Measurements from ENCODE around the gene TRIP10. TPM values are rescaled to one million over a fixed set of nuclear protein-coding genes. Genes with fewer than 3 reads are reported as not detected.

TRIP10 gene
- total RNA-seq, 2 donors from 2014 or later = 38.0 to 99.4 TPM

DNA sequence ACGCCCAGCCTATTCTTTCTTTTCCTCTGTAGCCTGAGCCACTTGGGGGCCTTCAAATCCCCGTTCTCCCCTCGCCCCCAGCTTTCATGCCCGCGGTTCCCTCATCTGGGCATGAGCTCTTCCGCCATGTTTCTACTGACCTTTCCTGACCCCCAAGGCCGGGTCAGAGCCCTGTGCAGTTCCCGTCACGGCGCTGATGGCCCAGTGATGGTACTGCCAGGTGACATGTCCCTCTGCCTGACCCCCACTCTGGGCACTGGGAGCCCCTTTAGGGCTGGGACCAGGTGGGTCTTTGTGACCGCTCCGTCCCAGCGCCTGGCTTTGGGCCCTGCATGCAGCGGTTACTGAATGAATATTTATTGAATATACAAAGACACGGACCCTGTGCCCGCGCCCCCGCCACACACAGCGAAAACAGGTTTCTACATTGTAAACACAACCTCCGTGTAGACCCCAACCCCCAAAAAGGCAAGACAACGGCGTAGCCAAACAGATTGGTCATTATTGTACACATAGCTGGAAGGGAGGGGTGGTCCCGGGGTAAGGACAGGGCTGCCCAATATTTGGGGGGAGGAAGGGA lies 9.8 kb upstream of the TRIP10 start:
- Mint-ChIP-seq H3K27me3 (no peaks in the 10 kb centered on the region), H3K4me1 (no peaks in the 10 kb centered on the region), H3K27ac (no peak overlapping the region), H3K36me3 (ENCODE audit: low read depth) (peaks cover 22% of the 10 kb centered on the region), H3K4me3 (no peak overlapping the region), H3K9me3 (no peaks in the 10 kb centered on the region)
- ATAC-seq (replicated peaks) = no peak

DNA sequence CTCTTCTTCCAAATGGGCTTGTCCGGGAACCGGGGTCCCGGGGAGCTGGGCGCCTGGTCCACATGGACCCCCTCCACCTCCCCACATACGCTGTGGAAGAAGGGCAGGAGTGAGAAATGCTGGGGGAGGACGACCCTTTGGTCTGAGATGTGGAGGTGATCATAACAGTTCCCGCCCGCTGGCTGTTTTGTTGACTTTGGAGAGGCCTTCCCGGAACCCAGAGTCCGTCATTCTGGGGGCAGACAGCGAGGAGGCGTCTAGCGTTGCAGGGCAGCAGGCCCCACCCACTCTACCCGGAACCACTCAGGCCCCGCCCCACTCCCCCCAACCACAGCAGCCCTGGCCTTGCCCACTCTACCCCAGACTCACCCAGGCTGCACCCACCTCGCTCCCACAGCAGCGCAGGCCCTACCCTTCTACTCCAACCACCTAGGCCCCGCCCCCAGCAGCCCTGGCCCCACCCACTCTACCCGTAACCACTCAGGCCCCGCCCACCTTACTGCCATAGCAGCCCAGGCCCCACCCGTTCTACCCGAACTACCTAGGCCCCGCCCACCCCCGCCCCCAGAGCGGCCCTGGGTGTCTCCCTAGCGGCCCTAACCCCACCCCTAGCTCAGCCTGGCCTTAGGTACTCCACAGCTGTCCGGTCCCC lies 9.2 kb upstream of the TRIP10 start:
- H3K4me3 Mint-ChIP-seq = no peak overlapping the region

DNA sequence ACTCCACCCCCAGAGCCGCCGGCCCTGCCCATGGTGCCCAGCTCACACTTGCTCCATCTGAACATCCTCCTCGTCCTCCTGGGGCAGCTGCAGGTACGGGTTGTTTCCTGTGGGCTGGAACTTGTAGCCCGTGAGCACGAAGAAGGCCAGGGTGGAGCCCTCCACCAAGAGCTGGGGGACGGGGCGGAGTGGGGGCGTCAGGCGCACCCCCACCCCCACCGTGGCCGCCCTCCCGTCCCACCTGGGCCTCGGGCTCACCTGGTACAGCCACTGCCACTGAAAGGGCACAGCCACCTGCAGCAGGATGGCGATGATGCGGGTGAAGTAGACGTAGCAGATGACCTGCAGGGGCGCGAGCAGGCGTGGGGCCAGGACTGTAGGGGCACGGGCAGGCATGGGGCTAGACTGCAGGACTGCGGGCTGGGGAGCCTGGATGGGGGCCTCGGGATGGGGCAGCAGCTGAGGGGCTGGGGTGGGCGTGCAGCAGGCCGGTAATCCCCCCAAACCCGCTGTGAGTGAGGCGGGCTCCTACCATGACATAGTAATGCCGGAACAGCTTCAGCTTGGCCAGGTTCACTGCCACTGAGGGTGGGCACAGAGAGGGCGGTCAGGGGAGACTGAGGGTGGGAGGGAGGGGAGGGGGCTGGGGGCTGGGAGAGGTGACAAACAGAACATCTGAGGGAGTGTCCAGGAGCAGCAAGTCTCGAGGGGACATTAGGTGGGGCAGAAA lies 8.4 kb upstream of the TRIP10 start:
- Mint-ChIP-seq H3K4me3 (no peak overlapping the region), H3K4me1 (peaks cover 4% of the 10 kb centered on the region), H3K27me3 (no peaks in the 10 kb centered on the region), H3K27ac (no peak overlapping the region), H3K9me3 (no peaks in the 10 kb centered on the region), H3K36me3 (ENCODE audit: low read depth) (peaks cover 26% of the 10 kb centered on the region)
- ATAC-seq (replicated peaks) = no peak

More for the DNA sequence above, 9.2 kb upstream of the TRIP10 start:
- Mint-ChIP-seq H3K27me3 (no peaks in the 10 kb centered on the region), H3K36me3 (ENCODE audit: low read depth) (peaks cover 22% of the 10 kb centered on the region), H3K4me1 (no peaks in the 10 kb centered on the region), H3K27ac (no peak overlapping the region), H3K9me3 (no peaks in the 10 kb centered on the region)
- ATAC-seq (replicated peaks) = peak; percentile 64

DNA sequence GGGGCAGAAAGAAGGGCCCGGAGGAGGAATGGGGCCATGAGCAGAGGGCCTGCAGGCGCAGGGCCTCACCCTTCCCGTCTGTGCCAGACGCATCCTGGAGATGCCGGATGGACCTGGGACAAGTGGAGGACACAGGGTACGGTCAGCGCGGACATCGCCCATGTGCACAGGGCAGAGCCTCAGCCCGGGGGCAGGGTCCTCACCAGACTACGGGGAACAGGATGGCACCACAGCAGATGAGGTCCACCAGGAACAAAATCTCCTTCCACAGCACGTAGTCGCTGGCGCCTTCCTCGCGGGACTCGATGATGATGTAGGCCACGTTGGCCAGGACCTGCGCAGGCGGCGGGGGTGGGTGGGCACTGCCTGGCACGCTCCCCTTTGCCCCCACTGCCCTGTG lies 7.7 kb upstream of the TRIP10 start:
- Mint-ChIP-seq H3K4me1 (peaks cover 7% of the 10 kb centered on the region), H3K36me3 (ENCODE audit: low read depth) (peaks cover 31% of the 10 kb centered on the region), H3K4me3 (no peak overlapping the region), H3K27ac (no peak overlapping the region), H3K27me3 (no peaks in the 10 kb centered on the region), H3K9me3 (no peaks in the 10 kb centered on the region)
- no peak for ATAC-seq (replicated peaks)

DNA sequence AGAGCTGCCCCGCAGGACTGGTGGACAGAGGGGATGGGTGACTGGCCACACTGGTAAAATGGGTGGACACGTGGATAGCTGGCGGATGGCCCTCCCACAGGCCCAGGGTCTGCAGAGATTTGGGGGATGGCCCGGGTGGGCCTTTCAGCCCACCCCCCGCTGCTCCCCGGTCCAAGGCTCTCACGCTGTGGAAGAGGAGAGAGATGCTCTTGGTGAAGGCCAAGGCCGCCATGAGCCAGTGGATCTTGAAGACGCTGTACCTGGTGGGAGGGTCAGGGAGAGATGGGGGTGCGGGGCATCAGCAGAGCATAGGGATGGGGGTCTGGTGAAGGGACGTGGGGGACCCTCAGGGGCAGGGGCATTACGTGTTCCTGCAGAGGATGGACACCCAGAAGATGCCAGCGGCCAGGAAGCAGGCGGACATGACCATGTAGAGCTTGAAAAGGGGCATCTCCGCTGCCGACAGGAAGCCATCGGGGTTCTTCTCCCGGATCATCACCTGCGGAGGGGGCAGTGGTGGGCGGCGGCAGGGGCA lies 6.6 kb upstream of the TRIP10 start:
- peaks cover 37% of the 10 kb centered on the region for H3K36me3 Mint-ChIP-seq (ENCODE audit: low read depth)
- no peak for ATAC-seq (replicated peaks)
- no peaks in the 10 kb centered on the region for H3K9me3 Mint-ChIP-seq
- H3K4me3 Mint-ChIP-seq = no peak overlapping the region
- H3K4me1 Mint-ChIP-seq = peaks cover 9% of the 10 kb centered on the region
- no peaks in the 10 kb centered on the region for H3K27me3 Mint-ChIP-seq
- no peak overlapping the region for H3K27ac Mint-ChIP-seq

DNA sequence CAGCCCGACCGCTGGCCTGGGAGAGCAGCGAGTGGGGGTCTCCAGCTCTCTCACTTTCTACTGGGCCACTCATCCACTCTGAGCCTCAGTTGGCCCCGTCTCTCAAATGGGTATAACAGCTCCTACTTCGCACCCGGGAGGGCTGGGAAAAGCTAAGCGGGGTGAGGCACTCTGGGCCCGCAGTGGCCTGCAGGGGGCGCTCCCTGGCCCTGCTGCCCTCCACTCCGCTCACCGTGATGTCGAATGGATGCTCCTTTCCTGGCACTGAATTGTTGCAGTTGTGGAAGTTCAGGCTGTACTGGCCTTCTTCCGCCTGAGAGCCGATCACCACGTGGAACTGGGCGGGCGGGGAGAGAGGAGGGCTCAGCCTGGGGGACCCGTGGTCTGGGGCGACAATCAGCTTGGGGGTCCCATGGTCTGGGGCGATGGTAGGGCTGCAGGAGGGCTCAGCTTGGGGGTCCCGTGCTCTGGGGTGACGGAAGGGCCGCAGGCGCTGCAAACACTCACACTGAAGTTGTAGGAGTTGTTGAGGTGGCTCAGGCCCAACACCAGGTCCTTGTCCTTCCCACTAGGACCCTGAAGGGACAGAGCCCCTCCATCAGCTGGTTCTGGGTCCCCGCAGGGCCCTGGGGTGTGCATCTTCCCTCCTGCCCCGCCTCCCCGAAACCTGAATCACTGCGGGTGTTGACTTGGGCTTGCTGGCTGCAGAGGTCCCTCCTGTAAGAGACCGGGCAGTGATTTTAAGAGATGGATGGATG lies 6.0 kb upstream of the TRIP10 start:
- Mint-ChIP-seq H3K4me3 (no peak overlapping the region), H3K27me3 (no peaks in the 10 kb centered on the region), H3K4me1 (peaks cover 15% of the 10 kb centered on the region), H3K27ac (no peak overlapping the region), H3K9me3 (no peaks in the 10 kb centered on the region), H3K36me3 (ENCODE audit: low read depth) (peaks cover 37% of the 10 kb centered on the region)
- no peak for ATAC-seq (replicated peaks)

DNA sequence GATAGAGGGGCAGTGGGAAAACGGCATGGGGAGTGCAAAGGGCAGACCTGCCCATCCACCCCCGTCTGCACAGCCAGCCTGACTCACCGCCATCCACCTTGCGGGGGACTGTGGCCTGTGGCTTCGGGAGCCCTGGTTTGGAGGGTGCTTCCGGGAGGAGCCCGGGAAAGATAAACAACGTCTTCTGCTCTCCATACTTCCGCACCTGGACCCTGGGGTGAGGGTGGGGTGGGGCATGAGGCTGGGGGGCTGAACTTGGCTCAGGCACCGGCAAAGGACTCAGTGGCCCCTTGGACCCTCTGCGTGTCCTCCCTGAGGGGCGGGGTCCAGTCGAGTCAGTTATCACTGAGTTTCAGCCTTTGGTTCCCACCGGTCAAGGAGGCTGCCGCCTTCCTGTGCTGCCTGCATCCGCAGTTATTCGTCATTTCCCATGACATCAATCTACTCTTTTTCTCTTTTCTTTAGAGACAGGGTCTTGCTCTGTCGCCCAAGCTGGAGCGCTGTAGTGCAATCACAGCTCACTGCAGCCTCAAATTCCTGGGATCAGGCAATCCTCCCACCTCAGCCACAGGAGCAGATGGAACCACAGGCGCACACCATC lies 5.3 kb upstream of the TRIP10 start:
- no peaks in the 10 kb centered on the region for H3K9me3 Mint-ChIP-seq
- peaks cover 37% of the 10 kb centered on the region for H3K36me3 Mint-ChIP-seq (ENCODE audit: low read depth)
- H3K27ac Mint-ChIP-seq = no peak overlapping the region
- no peak for ATAC-seq (replicated peaks)
- H3K27me3 Mint-ChIP-seq = no peaks in the 10 kb centered on the region
- no peak overlapping the region for H3K4me3 Mint-ChIP-seq
- H3K4me1 Mint-ChIP-seq = peaks cover 22% of the 10 kb centered on the region

DNA sequence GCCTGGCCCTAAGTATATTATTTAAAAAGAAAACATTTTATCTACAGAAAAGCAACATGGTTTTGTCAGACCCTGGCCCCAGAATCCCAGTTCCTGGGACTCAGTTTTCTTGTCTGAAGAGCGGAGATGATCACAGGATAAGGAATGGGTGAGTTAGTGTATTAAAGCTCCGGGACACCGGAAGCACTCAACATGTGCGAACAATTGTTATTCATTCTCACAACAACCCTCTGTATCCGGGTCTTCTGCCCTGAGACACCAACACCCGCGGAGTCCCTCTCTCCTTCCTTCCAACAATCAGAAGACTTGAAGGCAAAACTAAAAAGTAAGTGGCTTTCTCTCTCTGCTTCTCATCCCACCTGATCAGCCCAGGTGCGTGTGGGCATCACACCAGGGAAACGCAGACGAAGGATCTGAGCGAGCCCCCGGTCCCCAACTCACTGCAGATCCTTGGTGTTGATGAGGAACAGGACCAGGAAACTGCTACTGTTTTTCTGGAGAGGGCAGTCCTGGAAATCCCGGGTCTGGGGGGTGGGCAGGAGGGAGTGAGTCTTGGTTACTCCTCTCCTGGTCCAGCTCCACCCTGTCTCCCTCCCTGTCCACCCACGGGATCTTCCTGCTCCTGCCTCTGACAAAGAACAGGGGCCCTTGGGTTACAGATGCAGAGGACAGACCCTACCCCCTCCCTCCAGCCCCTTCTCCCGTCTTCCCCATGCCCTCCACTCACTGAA lies 4.1 kb upstream of the TRIP10 start:
- Mint-ChIP-seq H3K9me3 (no peaks in the 10 kb centered on the region), H3K4me1 (peaks cover 23% of the 10 kb centered on the region), H3K27ac (peak overlapping the region; percentile 96), H3K4me3 (peak overlapping the region; percentile 94), H3K36me3 (ENCODE audit: low read depth) (peaks cover 39% of the 10 kb centered on the region), H3K27me3 (no peaks in the 10 kb centered on the region)
- no peak for ATAC-seq (replicated peaks)

DNA sequence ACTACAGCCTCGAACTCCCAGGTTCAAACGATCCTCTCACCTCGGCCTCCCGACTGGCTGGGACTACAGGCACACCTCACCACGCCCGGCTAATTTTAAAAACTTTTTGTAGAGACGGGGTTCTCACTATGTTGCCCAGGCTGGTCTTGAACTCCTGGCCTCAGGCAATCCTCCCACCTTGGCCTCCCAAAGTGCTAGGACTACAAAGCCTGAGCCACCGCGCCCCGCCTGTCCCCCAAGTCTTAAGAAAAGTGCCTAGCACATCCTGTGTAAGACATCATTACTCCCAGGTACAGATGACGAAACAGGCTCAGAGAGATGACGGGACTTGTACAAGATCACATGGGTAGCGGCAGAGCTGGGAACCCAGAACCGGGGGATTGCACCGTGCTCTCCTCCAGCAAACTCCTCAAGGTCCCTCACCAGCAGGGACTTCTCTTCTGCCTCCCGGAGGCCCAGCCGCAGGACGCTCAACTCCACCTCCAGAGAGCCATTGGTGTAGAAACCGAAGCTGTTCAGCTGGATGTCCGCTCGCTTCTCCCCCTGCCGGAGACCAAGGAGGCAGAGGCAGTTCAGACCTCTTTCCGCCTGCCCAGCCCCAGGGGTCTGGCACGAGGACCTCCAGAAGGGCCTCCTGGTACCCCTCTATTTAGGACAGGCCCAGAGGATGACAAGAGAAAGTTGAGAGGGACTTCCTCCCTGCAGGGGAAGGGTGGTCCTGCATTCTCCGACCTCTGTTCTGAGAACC lies 3.1 kb upstream of the TRIP10 start:
- Mint-ChIP-seq H3K4me1 (peaks cover 23% of the 10 kb centered on the region), H3K4me3 (peak overlapping the region; percentile 94), H3K36me3 (ENCODE audit: low read depth) (peaks cover 49% of the 10 kb centered on the region), H3K27me3 (no peaks in the 10 kb centered on the region), H3K27ac (peak overlapping the region; percentile 96), H3K9me3 (no peaks in the 10 kb centered on the region)
- peak; percentile 23 for ATAC-seq (replicated peaks)

DNA sequence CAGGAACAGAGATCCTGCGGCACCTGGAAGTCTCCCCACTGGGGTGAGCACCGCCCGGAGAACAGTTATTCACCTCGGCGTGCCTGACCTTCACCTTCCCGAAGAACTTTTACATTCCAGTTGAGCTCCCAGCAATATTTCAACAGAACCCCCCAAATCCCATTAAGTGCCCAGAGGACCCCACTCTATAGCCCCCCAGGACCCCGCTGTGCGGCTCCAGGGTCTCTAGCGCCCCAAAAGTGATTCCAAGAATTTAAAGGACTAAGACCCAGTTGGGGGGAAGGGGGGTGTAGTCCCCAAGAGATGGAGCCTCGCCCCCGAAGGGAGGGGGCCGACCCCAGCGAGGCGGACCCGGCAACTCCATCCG lies 2.6 kb upstream of the TRIP10 start:
- H3K36me3 Mint-ChIP-seq (ENCODE audit: low read depth) = peaks cover 55% of the 10 kb centered on the region
- no peaks in the 10 kb centered on the region for H3K9me3 Mint-ChIP-seq
- peak overlapping the region; percentile 94 for H3K4me3 Mint-ChIP-seq
- H3K4me1 Mint-ChIP-seq = peaks cover 23% of the 10 kb centered on the region
- peak overlapping the region; percentile 96 for H3K27ac Mint-ChIP-seq
- H3K27me3 Mint-ChIP-seq = no peaks in the 10 kb centered on the region
- ATAC-seq (replicated peaks) = no peak

DNA sequence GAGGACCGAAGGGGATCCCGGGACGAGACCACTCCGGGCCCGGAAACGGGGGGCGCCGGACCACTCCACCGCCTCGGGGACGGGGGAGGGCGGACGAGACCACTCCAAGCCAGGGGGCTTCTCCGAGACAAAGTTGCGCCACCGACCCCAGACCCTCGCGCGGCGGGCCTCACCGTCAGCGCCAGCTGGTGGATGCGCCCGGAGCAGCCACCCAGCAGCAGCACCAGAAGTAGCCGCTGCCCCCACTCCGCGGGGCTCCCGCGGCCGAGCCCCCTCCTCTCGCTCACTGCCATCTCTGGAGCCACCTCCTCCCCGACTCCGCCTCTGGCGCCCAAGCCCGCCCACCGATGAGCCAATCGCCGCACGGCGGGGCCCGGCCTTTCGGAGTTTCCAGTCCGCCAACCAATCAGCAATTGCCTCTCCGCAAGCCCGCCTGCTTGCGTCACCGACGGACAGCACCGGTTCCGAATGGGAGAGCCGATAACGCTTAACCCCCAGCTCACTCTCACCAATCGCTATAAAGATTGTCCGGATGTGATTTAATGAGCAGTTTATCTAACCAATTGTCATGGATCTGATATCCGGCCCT lies 2.1 kb upstream of the TRIP10 start, which contains the start of gene GPR108:
Gene GPR108 (minus strand): TSS at position 297 of the 589 bp plus-strand sequence. CDS start 4 bp downstream, at position 293.
- H3K27me3 Mint-ChIP-seq = no peaks in the 10 kb centered on the region
- H3K36me3 Mint-ChIP-seq (ENCODE audit: low read depth) = peaks cover 56% of the 10 kb centered on the region
- peak within 1 kb of the TSS; percentile 94 for H3K4me3 Mint-ChIP-seq
- ATAC-seq (replicated peaks) = peak; percentile 85
- no peaks in the 10 kb centered on the region for H3K9me3 Mint-ChIP-seq
- peaks cover 23% of the 10 kb centered on the region for H3K4me1 Mint-ChIP-seq
- H3K27ac Mint-ChIP-seq = peak within 1 kb of the TSS; percentile 96

DNA sequence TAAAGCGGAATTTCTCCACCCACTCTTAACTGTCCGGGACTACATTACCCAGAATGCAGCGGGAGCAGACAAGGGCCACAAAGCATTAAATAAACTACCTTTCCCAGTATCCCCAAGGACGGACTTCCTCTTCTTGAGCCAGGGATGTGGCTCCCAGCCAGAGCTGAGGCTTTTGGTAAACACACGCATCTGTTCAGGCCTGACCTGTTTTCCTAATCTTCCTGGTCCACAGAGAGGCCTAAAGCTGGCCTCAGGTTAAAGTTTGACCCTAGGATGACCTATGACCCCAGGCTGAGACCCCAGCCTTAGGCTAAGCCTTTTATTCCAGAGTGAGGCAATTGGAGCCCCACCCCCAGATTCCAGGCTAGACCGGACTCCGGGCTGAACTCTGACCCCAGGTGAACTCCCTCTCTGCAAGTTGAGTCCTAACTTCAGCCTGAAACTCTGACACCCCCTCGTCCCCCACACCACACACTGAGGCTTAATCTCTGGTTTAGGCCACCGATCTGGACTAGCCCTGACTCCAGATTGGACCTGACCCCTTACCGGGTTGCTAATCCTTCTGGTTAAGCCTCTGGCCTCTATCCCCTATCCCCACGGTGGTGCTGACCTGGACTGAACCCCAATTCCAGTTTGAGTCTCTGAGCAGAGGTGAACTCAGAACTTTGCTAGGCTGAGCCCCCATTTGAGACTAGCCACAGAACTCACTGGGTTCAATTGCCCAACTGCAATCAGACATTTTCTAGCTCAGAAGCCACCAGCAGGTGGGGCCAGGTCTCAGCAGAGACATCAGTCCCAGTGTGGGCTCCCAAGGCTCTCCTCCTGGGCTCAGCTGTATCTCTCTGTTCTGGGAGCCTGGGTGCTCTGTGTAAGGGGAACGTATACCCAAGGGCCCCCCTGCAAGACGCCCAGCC lies 1.4 kb upstream of the TRIP10 start:
- Mint-ChIP-seq H3K36me3 (ENCODE audit: low read depth) (peaks cover 56% of the 10 kb centered on the region), H3K27ac (peak overlapping the region; percentile 96), H3K9me3 (no peaks in the 10 kb centered on the region), H3K27me3 (no peaks in the 10 kb centered on the region), H3K4me1 (peaks cover 23% of the 10 kb centered on the region), H3K4me3 (peak overlapping the region; percentile 94)
- ATAC-seq (replicated peaks) = peak; percentile 20

Measured in activated T-helper 17 cell treated with anti-CD3 and anti-CD28 coated beads, Interleukin-2, amount 50 U/mL, for 72 hours (primary cell).